Ishikawa (cell line): ENCODE measurements around the gene TM4SF20.
"Not testable (repeated sequence)": the region's sequence is repeated elsewhere in the genome, so short reads cannot be mapped to it uniquely, and the experiment has no call there.

Experiments
- CEBPB ChIP-seq: IDR thresholded peaks from 2 replicates; pipeline ENCODE4 v1.6.1; 2012
- EP300 ChIP-seq: IDR thresholded peaks from 2 replicates; pipeline ENCODE4 v1.6.1; 2012; ENCODE audit warnings: borderline replicate concordance
- FOXM1 ChIP-seq: IDR thresholded peaks from 2 replicates; pipeline ENCODE4 v1.6.1; 2012; ENCODE audit warnings: low read depth, borderline replicate concordance
- MAX ChIP-seq: IDR thresholded peaks from 2 replicates; pipeline ENCODE4 v1.6.1; 2012
- RAD21 ChIP-seq: IDR thresholded peaks from 2 replicates; pipeline ENCODE4 v1.6.1; 2012; ENCODE audit warnings: low read depth
- REST ChIP-seq: IDR thresholded peaks from 2 replicates; pipeline ENCODE4 v1.6.1; 2012; ENCODE audit warnings: low read depth, mild to moderate bottlenecking
- TAF1 ChIP-seq: IDR thresholded peaks from 2 replicates; pipeline ENCODE4 v1.6.1; 2012; ENCODE audit warnings: low read depth, mild to moderate bottlenecking
- USF1 ChIP-seq: IDR thresholded peaks from 2 replicates; pipeline ENCODE4 v1.6.1; 2012
- ZBTB7A ChIP-seq: IDR thresholded peaks from 2 replicates; pipeline ENCODE4 v1.6.1; 2012; ENCODE audit warnings: low read depth

- not testable (repeated sequence) for TF ChIP-seq USF1, RAD21, TAF1, CEBPB, MAX, EP300, ZBTB7A, FOXM1, REST
Observed at GRCh38 chr2:227387583-227387982, 8.5 kb upstream of the TM4SF20 start, which contains the start of gene SCYGR1.
